Cardiac muscle cell (in vitro differentiated cells and primary cell): ENCODE results near the gene CTRB1. TPM values are rescaled to one million over a fixed set of nuclear protein-coding genes. Genes with fewer than 3 reads are reported as not detected.
A peak's percentile ranks its signal among the peaks of the same experiment; 100 is the strongest.

ENCODE experiments used
- DNase-seq, 2 donors: peaks; one replicate each; pipeline versions ENCODE4 v3.0.0 to v3.0.0-alpha.2; 2010 to 2017; ENCODE audit warnings: low read depth in 1 of 2, low spot score in 1 of 2
- H3K27ac ChIP-seq: fragments of 200-600 bp; sonication (generic); 2 replicates; pipeline ENCODE4 v1.5.1; 2016
- H3K27me3 ChIP-seq: fragments of 200-600 bp; sonication (generic); 2 replicates; pipeline ENCODE4 v1.6.0; 2016; ENCODE audit warnings: control low read depth
- H3K36me3 ChIP-seq: fragments of 200-600 bp; sonication (generic); 2 replicates; pipeline ENCODE4 v1.5.1; 2016; ENCODE audit warnings: control low read depth
- H3K4me1 ChIP-seq: fragments of 200-600 bp; sonication (generic); 2 replicates; pipeline ENCODE4 v1.8.1; 2017; ENCODE audit warnings: low read depth, mild to moderate bottlenecking, mixed run types
- H3K4me3 ChIP-seq: fragments of 200-600 bp; sonication (generic); 2 replicates; pipeline ENCODE4 v1.5.1; 2016; ENCODE audit warnings: mild to moderate bottlenecking
- H3K9me3 ChIP-seq: fragments of 200-600 bp; sonication (generic); 2 replicates; pipeline ENCODE4 v1.5.1; 2017; ENCODE audit warnings: low read depth, mild to moderate bottlenecking, control low read depth
- CTCF ChIP-seq: IDR thresholded peaks from 2 replicates; pipeline ENCODE4 v1.5.1; 2012; ENCODE audit warnings: low read depth, mild to moderate bottlenecking, low read length
- polyA plus RNA-seq: library from polyadenylated mRNA; unstranded; fragments of >200 nt; fragmentation: Nextera tagmentation; extraction: Ambion mirVana; gene quantifications from 2 replicates; pipeline ENCODE4 v1.2.1, GENCODE V29; 2016
- total RNA-seq: library from RNA; depleted of rRNA; stranded (reverse); fragments of >200 nt; gene quantifications from 2 replicates; pipeline ENCODE4 v1.2.3, GENCODE V29; 2016

The CTRB1 gene
- total and polyA plus RNA-seq, 2 experiments from 2014 or later = 1.1 TPM; not detected in 1

DNA sequence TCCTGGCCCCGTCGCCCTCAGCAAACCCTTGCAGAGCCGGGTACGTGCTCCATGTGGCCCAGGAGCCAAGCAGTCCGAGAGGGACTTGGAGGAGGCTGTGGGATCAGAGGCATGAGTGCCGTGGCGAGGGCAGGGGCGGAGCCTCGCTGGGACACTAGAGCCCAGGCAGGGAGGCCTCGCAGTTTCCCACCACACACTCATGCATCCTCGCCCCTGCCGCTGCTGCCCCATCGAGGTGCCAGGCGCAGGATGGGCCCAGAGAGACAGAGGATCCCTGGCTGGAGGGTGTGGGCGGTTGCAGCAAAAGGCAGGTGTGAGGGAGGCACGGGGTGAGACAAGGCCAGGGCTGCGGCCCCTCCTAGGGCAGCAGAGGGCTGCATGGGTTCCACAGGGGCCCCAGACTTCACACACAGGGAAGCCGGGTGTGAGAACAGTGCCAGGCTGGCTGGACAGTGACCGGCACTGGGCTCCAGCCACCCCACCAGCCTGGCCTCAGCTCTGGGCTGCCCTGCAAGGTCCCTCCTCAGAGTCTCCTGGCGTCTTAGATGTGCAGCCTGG lies 25.0 kb downstream of the CTRB1 start:
- H3K27ac ChIP-seq = peak overlapping the region; percentile 99
- no peak for DNase-seq
- no peaks in the 10 kb centered on the region for H3K9me3 ChIP-seq
- H3K4me3 ChIP-seq = no peak overlapping the region
- TF ChIP-seq CTCF = no peak
- H3K27me3 ChIP-seq = no peaks in the 10 kb centered on the region
- peaks cover 50% of the 10 kb centered on the region for H3K4me1 ChIP-seq
- peaks cover 9% of the 10 kb centered on the region for H3K36me3 ChIP-seq

DNA sequence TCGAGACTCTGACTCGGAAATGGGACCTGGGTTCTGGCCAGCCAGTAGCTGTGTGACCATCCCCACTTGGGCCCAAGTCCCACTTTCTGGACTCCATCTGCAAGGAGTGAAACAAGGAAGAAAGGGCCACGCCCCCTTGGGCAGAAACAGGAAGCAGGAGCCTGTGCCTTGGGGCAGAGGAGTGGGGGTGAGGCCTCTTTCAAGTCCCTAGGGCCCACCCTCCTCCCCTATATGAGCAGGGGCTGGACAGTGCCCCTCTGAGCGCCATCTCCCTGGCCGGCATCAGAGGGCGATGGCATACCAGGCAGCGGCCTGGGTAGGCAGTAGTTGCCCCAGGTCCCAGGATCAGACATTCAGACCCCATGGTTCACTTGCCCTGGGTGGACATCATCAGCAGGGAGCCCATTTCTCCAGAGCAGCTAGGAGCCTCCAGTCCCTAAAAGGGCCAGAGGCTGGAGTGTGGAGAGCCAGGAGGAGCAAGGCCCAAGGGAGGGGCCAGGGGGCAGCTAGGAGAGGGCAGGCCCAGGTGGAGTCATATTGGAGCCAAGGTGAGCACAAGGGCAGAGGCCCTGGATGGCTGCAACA lies 25.5 kb downstream of the CTRB1 start:
- TF ChIP-seq CTCF = no peak
- peak in 1 of 2 donors; percentile 83 for DNase-seq
- Histone ChIP-seq H3K9me3 (no peaks in the 10 kb centered on the region), H3K4me3 (no peak overlapping the region), H3K36me3 (peaks cover 9% of the 10 kb centered on the region), H3K27ac (peak overlapping the region; percentile 99), H3K4me1 (peaks cover 44% of the 10 kb centered on the region), H3K27me3 (no peaks in the 10 kb centered on the region)

GRCh38 chr16:75244844-75245758 lies 26.3 kb downstream of the CTRB1 start:
- Histone ChIP-seq H3K4me3 (no peak overlapping the region), H3K27me3 (no peaks in the 10 kb centered on the region), H3K9me3 (no peaks in the 10 kb centered on the region), H3K4me1 (peaks cover 45% of the 10 kb centered on the region), H3K36me3 (peaks cover 9% of the 10 kb centered on the region), H3K27ac (peak overlapping the region; percentile 99)
- DNase-seq = peak; percentile 90 to 98
- no peak for TF ChIP-seq CTCF

DNA sequence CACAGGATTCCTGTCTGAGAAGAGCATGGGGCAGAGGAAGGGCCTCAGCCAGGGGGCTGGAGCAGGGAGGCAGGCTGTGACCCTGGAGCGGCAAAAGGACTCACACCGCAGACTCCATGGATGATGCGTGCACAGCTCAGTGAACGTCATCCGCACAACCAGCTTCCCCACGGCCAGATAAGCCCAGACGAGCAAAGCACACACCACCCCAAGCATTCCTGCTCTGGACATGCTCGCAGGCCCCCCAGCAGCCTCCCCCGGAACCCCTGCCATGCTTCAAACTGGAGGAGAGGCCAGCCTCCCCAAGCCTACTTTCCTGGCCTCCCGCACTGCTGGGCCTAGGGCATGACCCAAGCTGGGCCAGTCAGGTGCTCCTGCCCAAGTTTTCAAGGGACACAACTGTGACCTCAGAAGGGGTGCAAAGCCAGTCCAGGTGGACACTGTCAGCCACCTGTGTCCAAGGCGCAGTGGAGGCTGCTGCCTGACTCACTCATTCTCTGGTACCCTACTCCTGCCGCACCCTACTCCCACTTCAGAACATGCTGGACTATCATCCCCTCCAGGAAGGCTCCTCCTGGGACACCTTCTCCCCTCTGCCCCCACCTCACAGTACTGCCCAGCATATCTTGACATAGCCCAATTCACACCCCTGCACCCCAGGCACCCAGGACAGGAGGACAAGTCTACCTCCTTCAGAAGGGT lies 27.9 kb downstream of the CTRB1 start:
- H3K4me1 ChIP-seq = peaks cover 46% of the 10 kb centered on the region
- no peak overlapping the region for H3K4me3 ChIP-seq
- no peak for TF ChIP-seq CTCF
- H3K36me3 ChIP-seq = peaks cover 4% of the 10 kb centered on the region
- no peaks in the 10 kb centered on the region for H3K9me3 ChIP-seq
- peak overlapping the region; percentile 99 for H3K27ac ChIP-seq
- no peaks in the 10 kb centered on the region for H3K27me3 ChIP-seq
- peak in 1 of 2 donors; percentile 91 for DNase-seq

DNA sequence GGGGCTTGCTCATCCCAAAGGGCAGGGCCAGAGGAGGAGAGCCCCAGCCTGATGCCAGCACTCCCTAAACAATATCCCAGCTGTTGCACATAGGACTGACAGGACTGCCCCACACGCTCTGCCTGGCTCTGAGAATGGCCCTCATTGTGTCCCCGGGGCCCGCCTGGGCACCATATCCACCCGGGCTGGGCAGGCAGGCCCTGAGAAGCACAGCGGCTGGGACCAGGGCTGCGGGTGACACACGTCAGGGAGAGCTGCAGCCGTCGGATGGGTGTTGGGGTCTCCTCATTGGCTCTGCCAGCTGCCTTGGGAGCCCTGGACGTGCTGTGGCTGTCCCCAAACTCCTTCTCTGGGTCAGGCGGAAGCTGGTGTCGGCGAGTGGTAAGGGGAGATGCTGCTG lies 28.5 kb downstream of the CTRB1 start:
- no peak overlapping the region for H3K4me3 ChIP-seq
- no peaks in the 10 kb centered on the region for H3K9me3 ChIP-seq
- peaks cover 52% of the 10 kb centered on the region for H3K4me1 ChIP-seq
- no peak for TF ChIP-seq CTCF
- DNase-seq = no peak
- peaks cover 3% of the 10 kb centered on the region for H3K36me3 ChIP-seq
- peak overlapping the region; percentile 99 for H3K27ac ChIP-seq
- no peaks in the 10 kb centered on the region for H3K27me3 ChIP-seq
